Measurements from ENCODE around the gene NFIA.

Gene NFIA

DNA sequence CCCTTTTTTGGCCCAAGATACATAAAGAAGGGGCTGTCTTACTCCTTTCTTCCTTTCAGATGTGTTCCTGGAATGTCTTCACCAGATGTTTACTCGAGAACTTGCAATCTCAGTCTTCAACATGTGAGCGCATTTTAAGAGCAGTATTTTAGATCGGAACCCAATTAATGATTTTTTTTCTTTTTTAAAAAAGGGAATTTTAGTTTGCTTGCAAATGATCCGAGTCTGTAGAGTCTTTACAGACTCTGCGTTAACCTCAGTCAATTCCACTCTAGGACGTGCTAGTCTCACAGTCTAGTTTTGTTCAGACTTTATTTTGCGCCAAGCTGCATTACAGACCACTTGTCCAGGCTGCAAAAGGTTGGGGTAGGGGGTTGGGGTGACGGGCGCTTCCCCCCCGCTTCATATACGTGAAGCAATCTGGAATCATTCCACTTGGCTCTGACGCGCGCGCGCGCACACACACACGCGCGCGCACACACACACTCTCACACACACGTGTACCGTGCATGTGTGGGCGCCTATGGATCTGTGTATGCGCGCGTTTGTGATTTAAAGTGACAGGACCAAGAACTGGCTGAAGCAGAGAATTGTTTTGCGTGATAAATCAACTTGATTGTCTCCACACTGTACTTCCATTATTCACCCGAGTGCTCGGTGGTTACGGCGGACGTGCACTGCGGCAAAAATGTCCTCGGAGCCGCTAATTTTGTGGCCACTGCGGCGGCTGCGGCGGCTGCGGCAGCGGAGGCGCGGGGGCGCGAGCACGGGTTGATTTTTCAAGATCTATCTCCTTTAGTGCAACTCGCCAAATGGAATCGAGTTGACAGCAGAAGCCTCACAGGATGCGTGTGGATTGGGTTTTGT lies 25.6 kb upstream of the NFIA start:
- TF ChIP-seq, protein P1, sequence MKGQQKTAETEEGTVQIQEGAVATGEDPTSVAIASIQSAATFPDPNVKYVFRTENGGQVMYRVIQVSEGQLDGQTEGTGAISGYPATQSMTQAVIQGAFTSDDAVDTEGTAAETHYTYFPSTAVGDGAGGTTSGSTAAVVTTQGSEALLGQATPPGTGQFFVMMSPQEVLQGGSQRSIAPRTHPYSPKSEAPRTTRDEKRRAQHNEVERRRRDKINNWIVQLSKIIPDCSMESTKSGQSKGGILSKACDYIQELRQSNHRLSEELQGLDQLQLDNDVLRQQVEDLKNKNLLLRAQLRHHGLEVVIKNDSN (IDR thresholded peaks at IDR 0.05): peak; percentile 20; the same call in 1 of the 2 replicates
- TF ChIP-seq, protein P2, sequence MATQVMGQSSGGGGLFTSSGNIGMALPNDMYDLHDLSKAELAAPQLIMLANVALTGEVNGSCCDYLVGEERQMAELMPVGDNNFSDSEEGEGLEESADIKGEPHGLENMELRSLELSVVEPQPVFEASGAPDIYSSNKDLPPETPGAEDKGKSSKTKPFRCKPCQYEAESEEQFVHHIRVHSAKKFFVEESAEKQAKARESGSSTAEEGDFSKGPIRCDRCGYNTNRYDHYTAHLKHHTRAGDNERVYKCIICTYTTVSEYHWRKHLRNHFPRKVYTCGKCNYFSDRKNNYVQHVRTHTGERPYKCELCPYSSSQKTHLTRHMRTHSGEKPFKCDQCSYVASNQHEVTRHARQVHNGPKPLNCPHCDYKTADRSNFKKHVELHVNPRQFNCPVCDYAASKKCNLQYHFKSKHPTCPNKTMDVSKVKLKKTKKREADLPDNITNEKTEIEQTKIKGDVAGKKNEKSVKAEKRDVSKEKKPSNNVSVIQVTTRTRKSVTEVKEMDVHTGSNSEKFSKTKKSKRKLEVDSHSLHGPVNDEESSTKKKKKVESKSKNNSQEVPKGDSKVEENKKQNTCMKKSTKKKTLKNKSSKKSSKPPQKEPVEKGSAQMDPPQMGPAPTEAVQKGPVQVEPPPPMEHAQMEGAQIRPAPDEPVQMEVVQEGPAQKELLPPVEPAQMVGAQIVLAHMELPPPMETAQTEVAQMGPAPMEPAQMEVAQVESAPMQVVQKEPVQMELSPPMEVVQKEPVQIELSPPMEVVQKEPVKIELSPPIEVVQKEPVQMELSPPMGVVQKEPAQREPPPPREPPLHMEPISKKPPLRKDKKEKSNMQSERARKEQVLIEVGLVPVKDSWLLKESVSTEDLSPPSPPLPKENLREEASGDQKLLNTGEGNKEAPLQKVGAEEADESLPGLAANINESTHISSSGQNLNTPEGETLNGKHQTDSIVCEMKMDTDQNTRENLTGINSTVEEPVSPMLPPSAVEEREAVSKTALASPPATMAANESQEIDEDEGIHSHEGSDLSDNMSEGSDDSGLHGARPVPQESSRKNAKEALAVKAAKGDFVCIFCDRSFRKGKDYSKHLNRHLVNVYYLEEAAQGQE (IDR thresholded peaks at IDR 0.05; ENCODE audit: low read depth): no peak
- TF ChIP-seq EP300 (IDR thresholded peaks at IDR 0.05; ENCODE audit: borderline replicate concordance): no peak
- peak; percentile 50 for TF ChIP-seq YY1 (IDR thresholded peaks at IDR 0.05; ENCODE audit: low read depth)
- peak; percentile 37; the same call in 1 of the 2 replicates for TF ChIP-seq TCF12 (IDR thresholded peaks at IDR 0.05; ENCODE audit: low read depth)
- TF ChIP-seq FOXM1 (IDR thresholded peaks at IDR 0.05; ENCODE audit: borderline replicate concordance, low read depth): no peak
- TF ChIP-seq TAF1 (IDR thresholded peaks at IDR 0.05; ENCODE audit: low read depth): no peak; the same call in none of the 2 replicates
- TF ChIP-seq CEBPB (IDR thresholded peaks at IDR 0.05): 0 out of 2 replicates have a peak, but pooled peaks have one; percentile 34
- TF ChIP-seq CREB1 (IDR thresholded peaks at IDR 0.05; ENCODE audit: low read depth): no peak
- no peak; the same call in 1 of the 2 replicates for TF ChIP-seq TEAD4 (IDR thresholded peaks at IDR 0.05)
- 0 out of 2 replicates have a peak, but pooled peaks have one; percentile 39 for TF ChIP-seq ZBTB7A (IDR thresholded peaks at IDR 0.05; ENCODE audit: low read depth)
- TF ChIP-seq NFIC (IDR thresholded peaks at IDR 0.05): peak; percentile 63
- TF ChIP-seq RAD21 (IDR thresholded peaks at IDR 0.05; ENCODE audit: low read depth): no peak
- peak; percentile 17; the same call in 1 of the 2 replicates for TF ChIP-seq EGR1 (IDR thresholded peaks at IDR 0.05)
- TF ChIP-seq, protein P3, sequence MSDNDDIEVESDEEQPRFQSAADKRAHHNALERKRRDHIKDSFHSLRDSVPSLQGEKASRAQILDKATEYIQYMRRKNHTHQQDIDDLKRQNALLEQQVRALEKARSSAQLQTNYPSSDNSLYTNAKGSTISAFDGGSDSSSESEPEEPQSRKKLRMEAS (IDR thresholded peaks at IDR 0.05): peak; percentile 91

DNA sequence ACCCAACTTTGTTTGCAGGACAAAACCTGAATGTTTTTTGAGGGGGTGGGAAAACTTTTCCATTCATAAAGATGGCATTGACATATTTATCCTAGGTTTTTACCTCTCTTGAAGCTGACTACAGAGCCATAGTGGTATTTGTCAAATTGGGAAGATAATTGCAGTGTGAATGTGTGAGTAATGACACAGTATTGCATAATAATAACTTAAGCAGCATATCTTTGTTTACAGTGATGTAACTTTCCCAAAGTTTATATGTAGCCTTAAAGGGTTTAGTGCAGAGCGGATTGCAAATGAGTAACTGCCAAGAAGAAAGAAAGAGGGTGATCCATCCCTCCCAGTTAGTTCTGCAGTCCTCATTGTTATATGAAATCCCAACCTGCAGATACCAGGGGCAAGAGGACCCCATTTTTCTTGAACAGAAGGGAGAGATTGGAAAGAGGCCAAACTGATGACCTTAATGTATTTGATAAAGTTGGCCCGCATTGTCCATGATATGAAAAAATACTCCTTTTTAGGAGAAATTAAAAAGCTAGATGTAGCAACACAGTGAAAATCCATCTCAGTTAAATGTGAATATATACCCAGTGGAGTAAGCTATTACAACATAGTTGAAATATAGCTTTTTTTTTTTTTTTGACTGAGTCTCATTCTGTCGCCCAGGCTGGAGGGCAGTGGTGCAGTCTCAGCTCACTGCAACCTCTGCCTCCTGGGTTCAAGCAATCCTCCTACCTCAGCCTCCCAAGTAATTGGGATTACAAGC lies 23.7 kb upstream of the NFIA start:
- TF ChIP-seq, protein P1 (IDR thresholded peaks at IDR 0.05): no peak
- TF ChIP-seq CEBPB (IDR thresholded peaks at IDR 0.05): peak; percentile 57; the same call in 1 of the 2 replicates

DNA sequence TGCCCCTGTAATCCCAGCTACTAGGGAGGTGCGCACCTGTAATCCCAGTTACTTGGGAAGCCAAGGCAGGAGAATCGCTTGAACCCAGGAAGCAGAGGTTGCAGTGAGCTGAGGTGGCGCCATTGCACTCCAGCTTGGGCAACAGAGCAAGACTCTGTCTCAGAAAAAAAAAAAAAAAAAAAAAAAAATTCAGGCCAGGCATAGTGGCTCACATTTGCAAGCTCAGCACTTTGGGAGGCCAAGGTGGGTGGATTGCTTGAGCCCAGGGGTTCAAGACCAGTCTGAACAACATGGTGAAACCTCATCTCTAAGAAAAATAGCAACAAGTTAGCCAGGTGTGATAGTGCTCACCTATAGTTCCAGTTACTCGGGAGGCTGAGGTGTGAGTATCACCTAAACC lies 20.8 kb upstream of the NFIA start:
- peak; percentile 10; the same call in 1 of the 2 replicates for TF ChIP-seq RAD21 (IDR thresholded peaks at IDR 0.05; ENCODE audit: low read depth)

DNA sequence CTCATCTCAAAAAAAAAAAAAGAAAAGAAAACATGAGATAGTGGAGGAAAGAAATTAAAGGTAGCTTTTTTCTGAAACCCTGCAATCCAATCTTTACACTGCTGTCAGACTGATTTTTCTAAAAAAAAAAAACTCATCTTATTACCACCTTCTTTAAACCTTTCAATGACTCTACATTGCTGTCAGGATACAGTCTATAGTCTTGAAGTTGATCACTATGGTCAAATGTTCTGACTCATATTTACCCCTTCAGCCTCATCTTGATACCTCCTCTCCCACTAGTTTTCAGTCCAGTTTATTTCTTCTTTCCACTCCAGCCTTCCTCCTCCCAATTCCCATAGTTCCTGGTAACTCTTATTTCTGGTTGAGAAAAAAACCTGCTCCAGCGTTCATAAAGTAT lies 17.7 kb upstream of the NFIA start:
- TF ChIP-seq YY1 (IDR thresholded peaks at IDR 0.05; ENCODE audit: low read depth): no peak
- TF ChIP-seq, protein P3 (IDR thresholded peaks at IDR 0.05): no peak
- TF ChIP-seq TAF1 (IDR thresholded peaks at IDR 0.05; ENCODE audit: low read depth): no peak
- no peak for TF ChIP-seq CREB1 (IDR thresholded peaks at IDR 0.05; ENCODE audit: low read depth)
- TF ChIP-seq TCF12 (IDR thresholded peaks at IDR 0.05; ENCODE audit: low read depth): no peak
- no peak for TF ChIP-seq NFIC (IDR thresholded peaks at IDR 0.05)
- TF ChIP-seq, protein P1 (IDR thresholded peaks at IDR 0.05): no peak
- no peak for TF ChIP-seq CEBPB (IDR thresholded peaks at IDR 0.05)
- TF ChIP-seq EGR1 (IDR thresholded peaks at IDR 0.05): no peak
- TF ChIP-seq, protein P2 (IDR thresholded peaks at IDR 0.05; ENCODE audit: low read depth): no peak
- TF ChIP-seq RAD21 (IDR thresholded peaks at IDR 0.05; ENCODE audit: low read depth): no peak

DNA sequence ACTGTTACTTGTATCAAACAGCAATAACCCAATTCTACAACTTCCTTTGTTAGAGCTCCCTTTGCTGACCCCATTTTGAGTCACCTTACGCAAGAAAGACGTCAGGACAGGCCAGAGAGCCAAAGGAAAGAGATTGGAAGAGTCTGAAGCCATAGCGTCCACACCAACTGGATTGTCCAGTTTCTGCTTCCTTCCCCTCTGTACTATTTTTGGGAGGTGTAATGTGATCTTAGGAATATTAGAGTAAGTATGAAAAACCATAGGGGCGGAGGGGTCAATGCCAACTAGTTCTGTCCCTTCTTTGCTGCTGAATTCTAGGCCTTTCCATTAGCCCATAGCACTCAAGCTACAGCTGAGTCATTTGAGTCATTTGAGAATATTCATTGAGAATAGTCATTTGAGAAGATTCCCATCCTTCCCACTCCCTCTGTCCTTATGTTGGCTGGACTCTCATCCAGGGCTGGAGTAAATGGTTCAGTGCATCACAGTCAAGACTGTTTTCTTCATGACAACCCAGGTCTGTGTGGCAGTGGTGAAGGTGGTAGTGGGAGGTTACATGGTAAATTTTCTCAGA lies 14.8 kb upstream of the NFIA start:
- no peak; the same call in 1 of the 2 replicates for TF ChIP-seq CEBPB (IDR thresholded peaks at IDR 0.05)
- no peak for TF ChIP-seq NFIC (IDR thresholded peaks at IDR 0.05)
- TF ChIP-seq, protein P3 (IDR thresholded peaks at IDR 0.05): no peak
- TF ChIP-seq RAD21 (IDR thresholded peaks at IDR 0.05; ENCODE audit: low read depth): no peak
- no peak for TF ChIP-seq FOXM1 (IDR thresholded peaks at IDR 0.05; ENCODE audit: borderline replicate concordance, low read depth)
- TF ChIP-seq TAF1 (IDR thresholded peaks at IDR 0.05; ENCODE audit: low read depth): no peak
- TF ChIP-seq TCF12 (IDR thresholded peaks at IDR 0.05; ENCODE audit: low read depth): no peak
- TF ChIP-seq TEAD4 (IDR thresholded peaks at IDR 0.05): no peak
- TF ChIP-seq CREB1 (IDR thresholded peaks at IDR 0.05; ENCODE audit: low read depth): no peak
- TF ChIP-seq, protein P2 (IDR thresholded peaks at IDR 0.05; ENCODE audit: low read depth): no peak
- TF ChIP-seq EP300 (IDR thresholded peaks at IDR 0.05; ENCODE audit: borderline replicate concordance): no peak
- no peak for TF ChIP-seq ZBTB7A (IDR thresholded peaks at IDR 0.05; ENCODE audit: low read depth)
- TF ChIP-seq, protein P1 (IDR thresholded peaks at IDR 0.05): no peak
- TF ChIP-seq YY1 (IDR thresholded peaks at IDR 0.05; ENCODE audit: low read depth): no peak
- no peak for TF ChIP-seq EGR1 (IDR thresholded peaks at IDR 0.05)

Measured in Ishikawa (cell line).